IMR-90 (cell line): ENCODE results near the gene GCNA. TPM values are rescaled to one million over a fixed set of nuclear protein-coding genes. Genes with fewer than 3 reads are reported as not detected.

Source experiments
- ATAC-seq: fragments of 200-7000 bp; cut with Tn5 transposase; 2 replicates; pipeline ENCODE4 v1.9.1; 2020; ENCODE audit warnings: low read depth, mild to moderate bottlenecking, moderate library complexity
- BruUV-seq: library from RNA; stranded (reverse); fragments of 400-500 nt; replicated peaks from 2 replicates; lab custom pipeline; 2021; lab: Mats Ljungman, UMichigan
- CTCF ChIA-PET: fragments of 300-600 bp; formaldehyde crosslinking; extraction: SDS; loops from one replicate; lab custom pipeline; 2021; ENCODE audit warnings: antibody characterized with exemption; lab: Yijun Ruan, JAX
- POLR2A ChIA-PET: fragments of 300-600 bp; sonication (Branson Sonifier 250); formaldehyde crosslinking; loops from one replicate; lab custom pipeline; 2022; ENCODE audit warnings: antibody characterized with exemption; ENCODE audit not compliant: unreplicated experiment; lab: Charles Lee
- DNase-seq: peaks from one replicate; pipeline ENCODE4 v3.0.0; 2013
- H2AFZ ChIP-seq: replicated peaks from 2 replicates; pipeline ENCODE3; 2013; ENCODE audit warnings: low read length, mild to moderate bottlenecking; ENCODE audit not compliant: poor library complexity
- H2AK5ac ChIP-seq: 2 replicates; pipeline ENCODE4 v1.6.1; 2013; ENCODE audit warnings: low read depth, low read length, inconsistent platforms
- H2AK9ac ChIP-seq: replicated peaks from 2 replicates; pipeline ENCODE3; 2013; ENCODE audit warnings: mild to moderate bottlenecking, low read depth, low read length, moderate library complexity; ENCODE audit not compliant: poor library complexity
- H2BK120ac ChIP-seq: 2 replicates; pipeline ENCODE4 v1.6.1; 2013; ENCODE audit warnings: low read depth, low read length, inconsistent platforms
- H2BK15ac ChIP-seq: 3 replicates; pipeline ENCODE4 v1.6.1; 2013; ENCODE audit warnings: low read depth, low read length, inconsistent platforms
- H2BK20ac ChIP-seq: 2 replicates; pipeline ENCODE4 v1.6.1; 2013; ENCODE audit warnings: low read depth, mild to moderate bottlenecking, inconsistent platforms, low read length, moderate library complexity
- H2BK5ac ChIP-seq: 2 replicates; pipeline ENCODE4 v1.6.1; 2013; ENCODE audit warnings: mild to moderate bottlenecking, low read depth, low read length, inconsistent platforms; ENCODE audit not compliant: poor library complexity, severe bottlenecking
- H3K14ac ChIP-seq: replicated peaks from 2 replicates; pipeline ENCODE4 v1.6.1; 2013; ENCODE audit warnings: low read depth, low read length, inconsistent platforms
- H3K18ac ChIP-seq: 2 replicates; pipeline ENCODE4 v1.6.1; 2013; ENCODE audit warnings: low read depth, low read length, control low read depth
- H3K23ac ChIP-seq: 2 replicates; pipeline ENCODE4 v1.6.1; 2013; ENCODE audit warnings: low read depth, low read length, inconsistent platforms
- H3K27ac ChIP-seq: 2 replicates; pipeline ENCODE4 v1.5.1; 2013; ENCODE audit warnings: mild to moderate bottlenecking, control low read depth, low read length; ENCODE audit not compliant: insufficient read depth
- H3K27me3 ChIP-seq: 2 replicates; pipeline ENCODE4 v1.6.1; 2013; ENCODE audit warnings: low read length; ENCODE audit not compliant: control insufficient read depth, insufficient read depth
- H3K36me3 ChIP-seq: 2 replicates; pipeline ENCODE4 v1.6.1; 2013; ENCODE audit warnings: low read length, mixed read lengths; ENCODE audit not compliant: control insufficient read depth, insufficient read depth
- H3K4ac ChIP-seq: 2 replicates; pipeline ENCODE4 v1.6.1; 2013; ENCODE audit warnings: low read depth, low read length, inconsistent platforms
- H3K4me1 ChIP-seq: 2 replicates; pipeline ENCODE4 v1.6.1; 2013; ENCODE audit warnings: low read length, mixed read lengths; ENCODE audit not compliant: control insufficient read depth, insufficient read depth
- H3K4me2 ChIP-seq: 2 replicates; pipeline ENCODE4 v1.6.1; 2013; ENCODE audit warnings: low read depth, mild to moderate bottlenecking, control low read depth, low read length, moderate library complexity
- H3K4me3 ChIP-seq: 2 replicates; pipeline ENCODE4 v1.5.1; 2013; ENCODE audit warnings: low read depth, mild to moderate bottlenecking, control low read depth, low read length, moderate library complexity; ENCODE audit not compliant: insufficient read depth
- H3K56ac ChIP-seq: 2 replicates; pipeline ENCODE4 v1.6.1; 2013; ENCODE audit warnings: low read length, inconsistent platforms; ENCODE audit not compliant: insufficient read depth; ENCODE audit errors: extremely low read depth
- H3K79me1 ChIP-seq, 2 experiments: 2 replicates each; pipeline ENCODE4 v1.6.1; 2013; ENCODE audit warnings: low read length in 2 of 2, inconsistent platforms in 1 of 2, low read depth in 1 of 2
- H3K9ac ChIP-seq: 2 replicates; pipeline ENCODE4 v1.6.1; 2013; ENCODE audit warnings: low read depth, low read length, control low read depth
- H3K9me1 ChIP-seq: 2 replicates; pipeline ENCODE4 v1.6.1; 2013; ENCODE audit warnings: low read length, inconsistent platforms; ENCODE audit not compliant: insufficient read depth
- H3K9me3 ChIP-seq: 2 replicates; pipeline ENCODE4 v1.6.1; 2013; ENCODE audit warnings: low read length; ENCODE audit not compliant: control insufficient read depth, insufficient read depth
- H4K20me1 ChIP-seq: 2 replicates; pipeline ENCODE4 v1.6.1; 2013; ENCODE audit warnings: low read length, inconsistent platforms; ENCODE audit not compliant: insufficient read depth
- H4K5ac ChIP-seq: 2 replicates; pipeline ENCODE4 v1.6.1; 2013; ENCODE audit warnings: mild to moderate bottlenecking, low read depth, low read length, control low read depth
- H4K8ac ChIP-seq, 2 experiments: 2 replicates each; pipeline ENCODE4 v1.6.1; 2013; ENCODE audit warnings: low read depth in 2 of 2, low read length in 2 of 2, control low read depth in 1 of 2, inconsistent platforms in 1 of 2
- H4K91ac ChIP-seq: 2 replicates; pipeline ENCODE4 v1.6.1; 2013; ENCODE audit warnings: low read depth, low read length, inconsistent platforms; ENCODE audit not compliant: insufficient read depth
- MAFK ChIP-seq: IDR thresholded peaks from 2 replicates; pipeline ENCODE4 v1.6.1; 2012; ENCODE audit warnings: low read depth, low read length, improper control_type of control experiment
- NFE2L2 ChIP-seq: fragments of 150-350 bp; IDR thresholded peaks from 2 replicates; pipeline ENCODE4 v1.6.1; 2016; ENCODE audit warnings: low read depth, mild to moderate bottlenecking, low read length
- whole genome bisulfite sequencing, 2 experiments: methylation state at CpG; one replicate each; pipeline versions ENCODE4 v1.1.5 to v1.1.7; 2013; ENCODE audit warnings: missing lambda C conversion rate in 2 of 2; ENCODE audit not compliant: insufficient read length in 1 of 2; ENCODE audit errors: extremely low coverage in 2 of 2; 5-methylcytosine and 5-hydroxymethylcytosine counted together
- dilution Hi-C: fragments of 300-500 bp; cut with HindIII; formaldehyde crosslinking; loops from one replicate; pipeline ENCODE4 v1.14.3; 2018; ENCODE audit warnings: low sequenced_read_pairs; ENCODE audit not compliant: unreplicated experiment
- in situ Hi-C: fragments of 300-500 bp; cut with MboI; formaldehyde crosslinking; loops from 3 replicates; pipeline ENCODE4 v1.14.3; 2019; ENCODE audit warnings: low sequenced_read_pairs, inconsistent platforms, mixed read lengths
- intact Hi-C: fragments of 100-400 bp; cut with micrococcal nuclease; formaldehyde crosslinking; loops from 2 replicates; pipeline ENCODE4 v1.10.0; 2022
- polyA plus RNA-seq, 3 experiments: library from polyadenylated mRNA; depleted of rRNA; stranded (reverse); fragments of >200 nt; gene quantifications; 2 replicates each; pipeline ENCODE4 v1.2.3, GENCODE V29; 2012; ENCODE audit warnings: low replicate concordance in 1 of 3
- total RNA-seq: library from RNA; depleted of rRNA; stranded (reverse); fragments of >200 nt; gene quantifications from 2 replicates; pipeline ENCODE4 v1.2.3, GENCODE V29; 2012

GCNA gene
- total and polyA plus RNA-seq, 2 of the 4 experiments (the other 2 are of a cell fraction): 0.90 to 1.3 TPM

GRCh38 chrX:71657267-71657666 is 79.0 kb downstream of the GCNA start:
- dilution Hi-C loops (no loop called here), in situ Hi-C loops (loop anchor here (25.0 kb wide), 1 partner anchor 205 kb away; no protein-coding TSS in a partner anchor), intact Hi-C loops (no loop called here)
- Histone ChIP-seq H4K5ac (no peak overlapping the region), H2BK120ac (no peak overlapping the region), H3K9me1 (no peaks in the 10 kb centered on the region), H2BK15ac (no peak overlapping the region), H3K9ac (no peak overlapping the region), H4K20me1 (no peaks in the 10 kb centered on the region), H3K36me3 (no peaks in the 10 kb centered on the region), H3K14ac (no peak overlapping the region), H2AK9ac (no peak overlapping the region), H3K79me1 (no peaks in the 10 kb centered on the region), H3K4me2 (no peak overlapping the region), H2BK5ac (no peak overlapping the region), H4K8ac (no peak overlapping the region), H3K27ac (no peak overlapping the region), H4K91ac (no peak overlapping the region), H3K4me3 (no peak overlapping the region), H3K9me3 (no peaks in the 10 kb centered on the region), H3K27me3 (peaks cover 4% of the 10 kb centered on the region), H3K56ac (no peak overlapping the region), H2AFZ (no peak overlapping the region), H2BK20ac (no peak overlapping the region), H2AK5ac (no peak overlapping the region), H3K23ac (no peak overlapping the region), H3K4me1 (no peaks in the 10 kb centered on the region), H3K18ac (no peak overlapping the region), H3K4ac (no peak overlapping the region)
- no peak for DNase-seq
- ChIA-PET CTCF (no interaction called here), POLR2A (no interaction called here)
- no TSS peak for BruUV-seq
- ATAC-seq: no peak
- 68% methylated on average over 2 of the region's 4 CpGs; no CpG with 5 or more reads in 1 of the 2 experiments for WGBS, 2 experiments
- no peak for TF ChIP-seq NFE2L2
- no peak for TF ChIP-seq MAFK
